NCI-H2227 (cell line): ENCODE measurements around the gene CACNA2D2.

Experiments
- DNase-seq: peaks from one replicate; lab custom pipeline; 2025; ENCODE audit not compliant: unreplicated experiment; lab: John Stamatoyannopoulos, UW

Gene CACNA2D2

GRCh38 chr3:50351323-50351697 is 152.1 kb downstream of the CACNA2D2 start:
- no peak for DNase-seq

DNA sequence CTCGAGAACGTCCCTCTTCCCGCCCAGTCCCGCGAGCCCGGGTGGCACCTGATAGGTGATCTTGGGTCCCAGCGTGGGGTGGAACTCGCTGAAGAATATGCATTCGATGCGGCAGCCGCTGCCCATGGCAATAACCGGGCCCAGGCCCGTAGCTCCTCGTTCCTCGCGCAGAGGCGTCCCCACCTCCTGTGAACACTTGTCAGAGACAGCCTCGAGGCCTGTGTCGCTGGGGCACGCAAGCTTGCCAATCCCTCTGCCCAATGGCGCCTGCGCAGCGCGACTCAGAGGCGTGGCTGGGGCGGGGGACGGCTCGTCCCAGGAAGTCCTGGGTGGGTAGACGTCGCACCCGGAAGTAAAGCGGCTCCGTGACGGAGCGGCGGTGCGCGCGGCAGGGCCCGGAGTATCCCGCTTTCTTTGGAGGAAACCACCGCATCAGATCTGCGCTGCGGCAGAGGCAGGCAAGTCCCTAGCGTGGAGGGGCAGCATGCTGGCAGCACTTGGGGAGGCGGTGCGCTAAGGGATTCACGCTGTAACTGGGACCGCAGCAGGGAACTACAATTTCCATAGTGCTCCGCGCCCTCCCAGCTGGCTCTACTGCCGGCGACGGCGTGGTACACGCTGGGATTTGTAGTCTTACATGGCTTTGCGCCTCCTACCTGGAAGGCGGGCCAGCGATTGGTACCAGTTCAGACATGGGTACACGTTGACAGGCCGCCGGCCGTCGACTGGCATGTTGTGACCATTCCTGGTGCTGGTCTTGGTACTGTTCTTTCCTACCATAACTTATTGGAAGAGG is 152.7 kb downstream of the CACNA2D2 start, which contains the start of the genes CYB561D2 and NPRL2:
Gene CYB561D2, plus strand, starts transcription at position 336 of the 796 bp plus-strand sequence. CDS start 572 bp downstream, outside the sequence.
Gene NPRL2, minus strand, starts transcription at position 249 of the 796 bp plus-strand sequence. Its CDS starts 123 bp downstream, at position 126.
- DNase-seq: peak; percentile 92

- DNase-seq: no peak
These were observed 153.3 kb downstream of the CACNA2D2 start for GRCh38 chr3:50350213-50350526.

DNA sequence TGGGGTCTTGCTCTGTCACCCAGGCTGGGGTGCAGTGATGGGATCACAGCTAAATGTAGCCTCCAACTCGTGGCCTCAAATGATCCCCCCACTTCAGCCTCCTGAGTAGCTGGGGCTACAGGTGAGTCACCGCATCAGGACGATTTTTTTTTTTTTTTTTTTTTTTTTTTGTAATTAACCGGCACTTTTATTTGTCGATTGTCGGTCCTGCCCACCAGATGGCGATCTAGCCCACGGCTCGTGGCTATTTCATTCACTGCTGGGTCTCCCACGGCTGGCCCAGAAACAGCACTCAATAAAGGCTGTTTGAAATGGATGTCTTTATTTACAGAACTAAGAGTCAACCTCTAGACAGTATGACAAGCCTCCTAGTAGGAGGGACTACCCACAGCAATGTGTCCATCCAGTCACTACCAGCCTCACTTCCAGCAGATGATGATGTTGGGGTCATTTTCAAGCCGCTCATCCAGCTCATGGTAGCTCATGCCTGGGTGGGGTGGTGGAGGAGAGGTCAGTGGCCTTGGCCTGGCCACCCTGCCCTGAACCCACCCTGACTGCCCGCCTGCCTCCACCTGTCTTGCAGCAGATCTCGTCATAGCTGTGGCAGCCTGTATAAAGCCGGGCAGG is 156.1 kb downstream of the CACNA2D2 start:
- DNase-seq: peak; percentile 80

GRCh38 chr3:50345586-50346234 is 157.7 kb downstream of the CACNA2D2 start, which contains the start of gene ZMYND10:
ZMYND10 (minus strand) TSS chr3:50345732; CDS start chr3:50345579, 153 bp downstream.
- peak; percentile 80 for DNase-seq

DNA sequence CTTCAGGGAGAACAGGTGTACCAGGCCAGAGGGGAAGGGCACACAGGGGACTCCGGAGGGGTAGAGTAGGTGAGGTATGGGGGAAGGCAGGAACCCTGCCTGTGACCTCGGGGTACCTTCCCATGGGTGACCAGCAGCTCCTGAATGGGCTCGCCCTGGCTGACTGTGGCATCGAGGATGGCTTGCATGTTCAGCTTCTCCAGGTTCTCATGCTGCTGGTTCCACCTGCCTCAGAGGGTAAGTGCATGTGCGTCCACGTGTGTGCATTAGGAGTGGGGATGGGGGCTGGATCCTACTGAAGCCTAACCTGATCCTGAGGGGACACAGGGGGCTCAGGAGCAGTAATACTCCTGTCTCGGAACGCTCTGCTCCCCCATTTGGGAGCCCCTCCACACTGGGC is 158.4 kb downstream of the CACNA2D2 start:
- no peak for DNase-seq

DNA sequence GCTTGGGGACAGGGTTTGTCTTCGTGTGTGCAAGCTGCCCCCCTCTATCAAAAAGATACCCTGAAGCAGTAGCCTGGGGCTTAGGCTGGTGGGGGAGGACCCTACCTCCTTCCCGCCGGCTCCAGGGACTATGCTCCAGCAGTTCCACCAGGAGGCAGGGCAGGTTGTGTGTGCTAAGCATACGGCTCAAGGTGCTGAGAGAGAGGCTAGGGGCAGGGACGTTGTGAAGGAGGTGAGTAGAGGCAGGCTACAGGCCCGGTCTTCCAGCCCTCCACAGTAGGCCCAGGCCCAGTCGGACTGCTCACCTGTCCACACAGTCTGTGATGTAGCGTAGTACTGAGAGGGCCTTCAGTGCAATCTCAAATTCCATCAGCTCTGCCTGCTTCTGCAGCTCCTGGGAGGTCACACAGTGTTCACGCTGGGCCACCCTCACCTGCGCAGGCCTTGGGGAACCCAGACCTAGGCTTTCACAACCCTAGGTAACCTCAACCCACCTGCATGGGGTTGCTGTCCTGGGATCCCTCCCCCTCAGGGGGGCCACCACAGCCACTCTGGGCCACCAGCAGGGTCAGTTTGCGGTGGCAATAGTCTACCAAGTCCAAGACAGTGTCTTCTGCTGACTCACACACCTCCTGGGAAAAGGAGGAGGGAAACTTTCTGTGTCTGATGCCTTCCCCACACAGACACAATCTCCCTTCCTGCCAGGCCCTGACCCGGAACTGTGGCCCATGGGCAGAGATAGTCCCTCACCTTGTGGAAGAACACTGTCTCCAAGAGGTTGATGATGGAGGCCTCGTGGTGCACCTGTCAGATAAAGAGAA is 160.4 kb downstream of the CACNA2D2 start:
- no peak for DNase-seq

GRCh38 chr3:50341996-50342650 is 161.3 kb downstream of the CACNA2D2 start:
- DNase-seq: no peak

- DNase-seq: no peak
These were observed 161.9 kb downstream of the CACNA2D2 start for GRCh38 chr3:50341537-50341936.

DNA sequence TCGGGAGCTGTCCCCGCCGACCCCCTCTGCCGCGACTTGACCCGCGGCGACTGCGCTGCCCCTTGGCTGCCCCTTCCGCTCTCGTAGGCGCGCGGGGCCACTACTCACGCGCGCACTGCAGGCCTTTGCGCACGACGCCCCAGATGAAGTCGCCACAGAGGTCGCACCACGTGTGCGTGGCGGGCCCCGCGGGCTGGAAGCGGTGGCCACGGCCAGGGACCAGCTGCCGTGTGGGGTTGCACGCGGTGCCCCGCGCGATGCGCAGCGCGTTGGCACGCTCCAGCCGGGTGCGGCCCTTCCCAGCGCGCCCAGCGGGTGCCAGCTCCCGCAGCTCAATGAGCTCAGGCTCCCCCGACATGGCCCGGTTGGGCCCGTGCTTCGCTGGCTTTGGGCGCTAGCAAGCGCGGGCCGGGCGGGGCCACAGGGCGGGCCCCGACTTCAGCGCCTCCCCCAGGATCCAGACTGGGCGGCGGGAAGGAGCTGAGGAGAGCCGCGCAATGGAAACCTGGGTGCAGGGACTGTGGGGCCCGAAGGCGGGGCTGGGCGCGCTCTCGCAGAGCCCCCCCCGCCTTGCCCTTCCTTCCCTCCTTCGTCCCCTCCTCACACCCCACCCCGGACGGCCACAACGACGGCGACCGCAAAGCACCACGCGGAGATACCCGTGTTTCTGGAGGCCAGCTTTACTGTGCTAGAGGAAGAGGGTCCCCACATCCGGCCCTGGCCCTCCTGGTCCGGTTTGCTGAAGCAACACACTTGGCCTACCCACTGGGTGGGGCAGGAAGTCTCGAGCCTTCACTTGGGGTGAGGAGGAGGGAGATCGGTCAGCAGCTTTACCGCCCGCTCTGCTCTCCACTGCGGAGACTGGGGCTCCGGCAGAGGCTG is 162.7 kb downstream of the CACNA2D2 start, which contains the start of gene RASSF1:
Gene RASSF1, minus strand, starts transcription at position 389 of the 882 bp plus-strand sequence. Its CDS starts 31 bp downstream, at position 358.
- no peak for DNase-seq

DNA sequence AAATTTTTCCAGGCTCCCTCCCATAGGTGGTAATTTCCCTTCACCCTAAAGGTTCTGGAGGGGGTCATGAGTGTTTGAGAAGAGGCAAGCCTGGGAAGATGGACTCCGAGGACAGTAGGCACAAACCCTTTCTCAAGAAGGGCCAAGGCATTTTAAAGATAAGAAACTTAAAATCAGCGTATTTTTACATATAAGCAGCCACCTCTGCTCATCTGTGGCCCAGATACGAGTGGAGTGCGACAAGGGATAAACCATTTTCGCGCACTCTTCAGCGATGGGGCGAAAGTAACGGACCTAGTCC is 163.3 kb downstream of the CACNA2D2 start:
- DNase-seq: no peak

DNA sequence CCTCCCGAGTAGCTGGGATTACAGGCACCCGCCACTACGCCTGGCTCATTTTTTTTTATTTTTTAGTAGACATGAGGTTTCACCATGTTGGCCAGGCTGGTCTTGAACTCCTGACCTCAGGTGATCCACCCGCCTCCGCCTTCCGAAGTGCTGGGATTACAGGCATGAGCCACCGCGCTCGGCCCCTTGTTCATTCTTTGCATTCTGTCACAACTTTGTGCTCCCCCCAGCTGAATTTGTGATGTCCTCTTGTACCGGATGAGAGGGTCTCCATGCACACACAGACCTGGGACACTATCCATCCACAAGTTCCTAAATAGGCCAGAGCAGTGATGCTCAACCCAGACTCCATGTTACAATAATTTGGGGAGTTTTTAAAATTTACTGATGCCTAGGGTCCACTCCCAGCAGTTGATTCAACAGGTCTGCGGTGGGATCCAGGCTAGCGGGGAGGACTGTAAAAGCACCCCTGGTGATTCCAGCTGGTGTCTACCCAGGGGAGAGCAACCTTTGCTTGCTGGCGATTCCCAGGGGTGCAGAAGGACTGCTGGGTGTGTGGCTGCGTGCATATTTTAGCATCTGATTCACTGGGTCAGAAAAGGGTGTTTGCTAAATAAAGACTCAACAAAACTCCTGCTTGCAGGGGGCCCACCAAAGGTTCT is 163.8 kb downstream of the CACNA2D2 start:
- no peak for DNase-seq

DNA sequence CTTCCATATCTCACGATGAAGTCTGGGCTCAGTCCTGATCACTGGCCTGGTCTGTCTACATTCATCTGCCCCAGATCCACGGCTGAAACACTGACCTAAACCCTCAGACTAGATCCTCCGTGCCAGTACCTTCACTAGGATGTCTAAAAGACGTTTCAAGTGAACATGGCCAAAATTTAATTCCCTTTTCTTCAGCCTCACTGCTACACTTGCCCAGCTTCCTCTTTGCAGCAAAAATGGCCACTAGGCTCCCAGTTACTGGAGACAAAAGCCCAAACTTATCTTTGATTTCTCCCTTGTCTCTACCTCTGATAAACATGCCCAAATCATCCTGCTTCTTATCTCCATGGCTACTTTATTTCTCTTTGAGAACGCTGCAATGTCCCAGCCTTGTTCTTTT is 164.5 kb downstream of the CACNA2D2 start:
- DNase-seq: no peak

- DNase-seq: peak; percentile 97
These were observed 166.1 kb downstream of the CACNA2D2 start for GRCh38 chr3:50337175-50337861.

- DNase-seq: no peak
These were observed 166.8 kb downstream of the CACNA2D2 start for GRCh38 chr3:50336452-50337174.

DNA sequence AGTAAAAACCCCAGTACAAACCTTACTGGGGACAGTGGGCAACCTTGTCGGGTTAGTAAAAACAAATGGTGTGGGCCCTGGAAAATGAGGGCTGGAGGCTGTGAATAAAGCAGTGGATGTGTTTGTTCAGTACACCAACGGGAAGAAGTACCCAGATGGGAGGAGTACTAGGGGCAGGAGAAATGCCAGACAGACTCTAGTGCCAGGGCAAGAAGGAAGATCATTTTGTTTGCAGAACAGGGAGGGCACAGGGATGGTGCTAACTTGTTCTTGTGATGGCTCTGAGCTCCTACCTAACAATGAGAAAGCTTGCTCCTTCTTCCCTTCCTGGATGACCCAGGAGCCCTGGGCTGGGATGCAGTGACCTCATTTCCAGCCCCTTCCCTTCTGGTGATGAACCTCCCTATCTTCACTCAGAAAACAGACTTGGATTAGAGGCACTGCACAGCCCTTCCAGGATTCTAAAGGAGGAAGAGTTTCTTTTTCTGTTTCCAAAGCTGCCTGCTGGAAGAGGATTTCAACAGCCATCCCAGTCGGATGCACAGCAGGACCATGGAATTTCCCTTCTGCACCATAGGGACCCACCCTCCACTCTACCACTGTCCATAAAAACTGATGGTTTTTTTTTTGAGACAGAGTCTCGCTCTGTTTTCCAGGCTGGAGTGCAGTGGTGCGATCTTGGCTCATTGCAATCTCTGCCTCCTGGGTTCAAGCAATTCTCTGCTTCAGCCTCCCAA is 168.9 kb downstream of the CACNA2D2 start:
- no peak for DNase-seq

DNA sequence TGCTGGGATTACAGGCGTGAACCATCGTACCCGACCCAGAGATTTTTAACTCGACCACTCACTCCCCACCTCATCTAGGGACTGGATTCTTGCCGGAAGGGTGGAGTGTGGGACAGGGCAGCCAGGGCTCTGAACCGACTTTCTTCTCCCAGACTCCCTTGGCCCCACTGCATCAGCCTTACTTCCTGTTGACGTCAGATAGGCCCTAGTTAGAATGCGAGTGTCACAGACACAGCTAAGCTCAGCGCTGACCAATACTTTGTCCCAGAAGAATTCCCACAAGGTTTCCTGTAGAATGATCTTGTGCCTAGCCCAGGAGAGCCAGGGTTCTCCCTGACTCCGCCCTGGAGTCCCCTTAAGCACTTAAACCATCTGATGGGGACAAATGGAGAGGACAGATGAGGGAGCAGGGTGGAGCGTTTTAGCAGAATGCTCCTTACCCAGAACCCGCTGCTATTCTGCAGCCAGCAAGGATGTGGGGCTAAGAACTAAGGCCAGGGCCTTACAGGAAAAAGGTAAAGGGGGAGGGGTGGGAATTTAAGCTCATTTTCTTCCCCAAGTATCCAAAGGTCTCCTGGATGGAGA is 169.6 kb downstream of the CACNA2D2 start:
- DNase-seq: no peak
